ENCODE results near the gene SLC43A1.

Gene SLC43A1

GRCh38 chr11:57468276-57468675 lies 47.2 kb downstream of the SLC43A1 start:
- ATAC-seq = no peak
- no peak for TF ChIP-seq TCF4 (CRISPR knock-in tag; IDR thresholded peaks at IDR 0.05; ENCODE audit: borderline replicate concordance)
- TF ChIP-seq PATZ1 (CRISPR knock-in tag; IDR thresholded peaks at IDR 0.05; ENCODE audit: borderline replicate concordance) = no peak
- TF ChIP-seq SNAI2 (CRISPR knock-in tag; IDR thresholded peaks at IDR 0.05) = no peak
- no peak for TF ChIP-seq ZNF70 (CRISPR knock-in tag; IDR thresholded peaks at IDR 0.05)
- TF ChIP-seq RARB (CRISPR knock-in tag; IDR thresholded peaks at IDR 0.05) = no peak
- TF ChIP-seq ZNF565 (CRISPR knock-in tag; conservative IDR thresholded peaks at IDR 0.05; ENCODE audit: low read depth) = no peak
- no peak for TF ChIP-seq TSHZ2 (CRISPR knock-in tag; IDR thresholded peaks at IDR 0.05)
- no peak for TF ChIP-seq OSR1 (CRISPR knock-in tag; IDR thresholded peaks at IDR 0.05)
- TF ChIP-seq POU6F1 (CRISPR knock-in tag; IDR thresholded peaks at IDR 0.05; ENCODE audit: borderline replicate concordance, low read depth) = no peak
- no peak for TF ChIP-seq ZNF8 (CRISPR knock-in tag; IDR thresholded peaks at IDR 0.05)
- TF ChIP-seq ESRRG (CRISPR knock-in tag; IDR thresholded peaks at IDR 0.05) = no peak
- TF ChIP-seq, protein P1, sequence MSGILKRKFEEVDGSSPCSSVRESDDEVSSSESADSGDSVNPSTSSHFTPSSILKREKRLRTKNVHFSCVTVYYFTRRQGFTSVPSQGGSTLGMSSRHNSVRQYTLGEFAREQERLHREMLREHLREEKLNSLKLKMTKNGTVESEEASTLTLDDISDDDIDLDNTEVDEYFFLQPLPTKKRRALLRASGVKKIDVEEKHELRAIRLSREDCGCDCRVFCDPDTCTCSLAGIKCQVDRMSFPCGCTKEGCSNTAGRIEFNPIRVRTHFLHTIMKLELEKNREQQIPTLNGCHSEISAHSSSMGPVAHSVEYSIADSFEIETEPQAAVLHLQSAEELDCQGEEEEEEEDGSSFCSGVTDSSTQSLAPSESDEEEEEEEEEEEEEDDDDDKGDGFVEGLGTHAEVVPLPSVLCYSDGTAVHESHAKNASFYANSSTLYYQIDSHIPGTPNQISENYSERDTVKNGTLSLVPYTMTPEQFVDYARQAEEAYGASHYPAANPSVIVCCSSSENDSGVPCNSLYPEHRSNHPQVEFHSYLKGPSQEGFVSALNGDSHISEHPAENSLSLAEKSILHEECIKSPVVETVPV (CRISPR knock-in tag; IDR thresholded peaks at IDR 0.05) = no peak
- no peak for TF ChIP-seq ARNTL (CRISPR knock-in tag; IDR thresholded peaks at IDR 0.05; ENCODE audit: borderline replicate concordance, low read depth)
- TF ChIP-seq, protein P2, sequence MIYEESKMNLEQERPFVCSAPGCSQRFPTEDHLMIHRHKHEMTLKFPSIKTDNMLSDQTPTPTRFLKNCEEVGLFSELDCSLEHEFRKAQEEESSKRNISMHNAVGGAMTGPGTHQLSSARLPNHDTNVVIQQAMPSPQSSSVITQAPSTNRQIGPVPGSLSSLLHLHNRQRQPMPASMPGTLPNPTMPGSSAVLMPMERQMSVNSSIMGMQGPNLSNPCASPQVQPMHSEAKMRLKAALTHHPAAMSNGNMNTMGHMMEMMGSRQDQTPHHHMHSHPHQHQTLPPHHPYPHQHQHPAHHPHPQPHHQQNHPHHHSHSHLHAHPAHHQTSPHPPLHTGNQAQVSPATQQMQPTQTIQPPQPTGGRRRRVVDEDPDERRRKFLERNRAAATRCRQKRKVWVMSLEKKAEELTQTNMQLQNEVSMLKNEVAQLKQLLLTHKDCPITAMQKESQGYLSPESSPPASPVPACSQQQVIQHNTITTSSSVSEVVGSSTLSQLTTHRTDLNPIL (CRISPR knock-in tag; IDR thresholded peaks at IDR 0.05; ENCODE audit: low read depth) = no peak
- no peak for TF ChIP-seq TOX (CRISPR knock-in tag; IDR thresholded peaks at IDR 0.05; ENCODE audit: borderline replicate concordance)
- no peak for TF ChIP-seq ZFP30 (CRISPR knock-in tag; IDR thresholded peaks at IDR 0.05)
- no peak for TF ChIP-seq BACH2 (CRISPR knock-in tag; IDR thresholded peaks at IDR 0.05; ENCODE audit: borderline replicate concordance)

GRCh38 chr11:57467508-57468157 lies 47.9 kb downstream of the SLC43A1 start:
- TF ChIP-seq POU6F1 (CRISPR knock-in tag; IDR thresholded peaks at IDR 0.05; ENCODE audit: borderline replicate concordance, low read depth) = no peak
- no peak for ATAC-seq

GRCh38 chr11:57466680-57467079 lies 48.8 kb downstream of the SLC43A1 start:
- ATAC-seq = no peak
- TF ChIP-seq PATZ1 (CRISPR knock-in tag; IDR thresholded peaks at IDR 0.05; ENCODE audit: borderline replicate concordance) = no peak
- TF ChIP-seq PPARA (CRISPR knock-in tag; IDR thresholded peaks at IDR 0.05; ENCODE audit: borderline replicate concordance) = no peak
- TF ChIP-seq, protein P1 (CRISPR knock-in tag; IDR thresholded peaks at IDR 0.05) = no peak
- no peak for TF ChIP-seq ZFP3 (CRISPR knock-in tag; IDR thresholded peaks at IDR 0.05)
- TF ChIP-seq, protein P2 (CRISPR knock-in tag; IDR thresholded peaks at IDR 0.05; ENCODE audit: low read depth) = no peak
- TF ChIP-seq POU6F1 (CRISPR knock-in tag; IDR thresholded peaks at IDR 0.05; ENCODE audit: borderline replicate concordance, low read depth) = no peak
